Measurements from ENCODE around the gene PPEF1. TPM values are rescaled to one million over a fixed set of nuclear protein-coding genes. Genes with fewer than 3 reads are reported as not detected.
A peak's percentile ranks its signal among the peaks of the same experiment; 100 is the strongest.

The PPEF1 gene
- total and polyA plus RNA-seq, 2 of the 13 experiments (the other 11 are each of a cell fraction or from before 2014, with no cell fraction given), result not detected

DNA sequence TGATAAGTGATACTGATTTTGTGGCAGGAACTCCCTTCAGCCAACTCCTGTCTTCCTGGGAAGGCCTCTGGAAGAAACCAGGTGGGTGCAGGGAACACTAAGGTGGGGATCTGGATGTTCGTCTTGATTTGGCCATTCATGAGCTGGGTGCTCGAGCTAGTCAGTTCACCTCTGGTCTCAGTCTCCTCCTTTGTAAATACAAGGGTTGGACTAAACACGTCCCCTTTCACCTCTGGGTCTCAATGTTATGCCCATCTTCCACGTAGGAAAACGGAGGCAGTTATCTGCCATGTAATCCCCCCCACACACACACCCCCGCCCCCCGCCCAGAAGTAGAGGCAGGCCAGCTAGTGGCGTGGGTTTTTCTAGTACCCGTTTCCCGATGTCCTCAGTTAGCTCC, 31.4 kb upstream of the PPEF1 start:
- in situ Hi-C loops (cut with HindIII; ENCODE audit: extremely low pct_ligation_motif_present, low pct_unique_long_range_greater_than_20kb) (loop anchor here (10.0 kb wide), 1 partner anchor 251 kb away; the partner anchor contains the start of gene CDKL5), intact Hi-C loops (cut with micrococcal nuclease; ENCODE audit: unreplicated experiment) (loop anchor here (5.0 to 10.0 kb wide), 2 partner anchors 211 to 281 kb away; no protein-coding TSS in a partner anchor)
- FAIRE-seq (peak; percentile 40), DNase-seq (ENCODE audit: low spot score) (no peak), ATAC-seq (peak; percentile 32)
- no peak overlapping the region for H3K27ac ChIP-seq (ENCODE audit: extremely low read length, insufficient read depth, low read length)
- no peaks in the 10 kb centered on the region for H3K36me3 ChIP-seq (replicated peaks in 1 of 2; ENCODE audit: control insufficient read depth in 1 of 2, insufficient read depth in 2 of 2, low read length in 2 of 2)
- peaks cover 13% of the 10 kb centered on the region for H3K4me1 ChIP-seq (ENCODE audit: insufficient read depth, low read length)
- WGBS (ENCODE audit: low lambda C conversion rate), result 0% methylated on average over 3 of the region's 10 CpGs
- no peaks in the 10 kb centered on the region for H4K20me1 ChIP-seq (ENCODE audit: insufficient read depth, low read length)
- no peaks in the 10 kb centered on the region for H3K27me3 ChIP-seq (ENCODE audit: control insufficient read depth in 1 of 2, insufficient read depth in 2 of 2, low read length in 2 of 2)
- peak overlapping the region; percentile 50 to 78 (median 72) for H3K4me3 ChIP-seq (replicated peaks in 1 of 3; ENCODE audit: insufficient read depth in 1 of 3, low read depth in 2 of 3, low read length in 3 of 3)
- TF ChIP-seq BCL6 (CRISPR knock-in tag; IDR thresholded peaks at IDR 0.05), result no peak
- TF ChIP-seq ZNF629 (CRISPR knock-in tag; conservative IDR thresholded peaks at IDR 0.05), result peak; percentile 73
- no peak for TF ChIP-seq ZNF333 (CRISPR knock-in tag; IDR thresholded peaks at IDR 0.05; ENCODE audit: borderline replicate concordance)
- no peaks in the 10 kb centered on the region for H3K79me2 ChIP-seq (ENCODE audit: insufficient read depth, low read length)
- no peak overlapping the region for H2AFZ ChIP-seq (ENCODE audit: low read length)
- no TSS peak for BruUV-seq (replicated peaks)
- ChIA-PET POLR2A (interaction anchor here (0.8 kb wide), 1 partner anchor 45 kb away, joined by 4 read pairs; no protein-coding TSS in a partner anchor), CTCF (ENCODE audit: low intra/inter-chr PET ratio, low total read pairs) (interaction anchor here (1.1 kb wide), 1 partner anchor 59 kb away, joined by 3 read pairs; no protein-coding TSS in a partner anchor)
- H3K4me2 ChIP-seq (ENCODE audit: low read depth, low read length), result peak overlapping the region; percentile 88
- H3K9me3 ChIP-seq (ENCODE audit: low read length), result no peaks in the 10 kb centered on the region
- peak overlapping the region; percentile 46 for H3K9ac ChIP-seq (ENCODE audit: insufficient read depth, low read depth, low read length)

DNA sequence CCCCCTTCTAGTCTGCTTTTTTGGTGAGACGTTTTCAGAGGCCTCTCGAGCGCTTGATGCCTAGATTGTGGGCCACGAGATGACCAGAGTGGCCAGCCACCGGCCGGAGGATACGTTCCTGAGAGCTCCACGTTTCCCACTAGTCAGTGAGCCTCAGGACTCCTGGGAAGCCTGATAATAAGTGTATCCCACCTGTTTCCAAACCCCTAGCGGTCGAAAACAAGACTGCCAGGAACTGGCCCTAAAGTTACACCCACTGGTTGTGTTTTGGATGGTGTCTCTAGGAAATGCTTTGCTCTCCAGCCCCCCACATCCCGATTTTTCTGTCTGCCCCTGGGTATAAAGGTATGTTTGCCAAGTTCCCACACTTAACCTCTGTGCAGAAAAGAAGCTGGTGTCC, 31.0 kb upstream of the PPEF1 start:
- Histone ChIP-seq H3K9me3 (ENCODE audit: low read length) (no peaks in the 10 kb centered on the region), H3K4me2 (ENCODE audit: low read depth, low read length) (peak overlapping the region; percentile 88), H3K4me3 (replicated peaks in 1 of 3; ENCODE audit: insufficient read depth in 1 of 3, low read depth in 2 of 3, low read length in 3 of 3) (peak overlapping the region; percentile 50 to 78 (median 72)), H3K36me3 (replicated peaks in 1 of 2; ENCODE audit: control insufficient read depth in 1 of 2, insufficient read depth in 2 of 2, low read length in 2 of 2) (no peaks in the 10 kb centered on the region), H2AFZ (ENCODE audit: low read length) (no peak overlapping the region), H3K27me3 (ENCODE audit: control insufficient read depth in 1 of 2, insufficient read depth in 2 of 2, low read length in 2 of 2) (no peaks in the 10 kb centered on the region), H3K79me2 (ENCODE audit: insufficient read depth, low read length) (no peaks in the 10 kb centered on the region), H3K27ac (ENCODE audit: extremely low read length, insufficient read depth, low read length) (no peak overlapping the region), H3K9ac (ENCODE audit: insufficient read depth, low read depth, low read length) (peak overlapping the region; percentile 46), H3K4me1 (ENCODE audit: insufficient read depth, low read length) (peaks cover 13% of the 10 kb centered on the region), H4K20me1 (ENCODE audit: insufficient read depth, low read length) (no peaks in the 10 kb centered on the region)
- ChIA-PET CTCF (ENCODE audit: low intra/inter-chr PET ratio, low total read pairs) (interaction anchor here (1.1 kb wide), 1 partner anchor 59 kb away, joined by 3 read pairs; no protein-coding TSS in a partner anchor), POLR2A (interaction anchor here (0.8 kb wide), 1 partner anchor 45 kb away, joined by 4 read pairs; no protein-coding TSS in a partner anchor)
- intact Hi-C loops (cut with micrococcal nuclease; ENCODE audit: unreplicated experiment), result loop anchor here (5.0 to 10.0 kb wide), 2 partner anchors 211 to 282 kb away; no protein-coding TSS in a partner anchor
- FAIRE-seq (peak; percentile 87), ATAC-seq (peak; percentile 86), DNase-seq (ENCODE audit: low spot score) (peak; percentile 46)
- no TSS peak for BruUV-seq (replicated peaks)
- TF ChIP-seq STAG1 (CRISPR knock-in tag; IDR thresholded peaks at IDR 0.05) (peak; percentile 39), TRIM24 (CRISPR knock-in tag; IDR thresholded peaks at IDR 0.05) (no peak)
- TF ChIP-seq, protein P1, sequence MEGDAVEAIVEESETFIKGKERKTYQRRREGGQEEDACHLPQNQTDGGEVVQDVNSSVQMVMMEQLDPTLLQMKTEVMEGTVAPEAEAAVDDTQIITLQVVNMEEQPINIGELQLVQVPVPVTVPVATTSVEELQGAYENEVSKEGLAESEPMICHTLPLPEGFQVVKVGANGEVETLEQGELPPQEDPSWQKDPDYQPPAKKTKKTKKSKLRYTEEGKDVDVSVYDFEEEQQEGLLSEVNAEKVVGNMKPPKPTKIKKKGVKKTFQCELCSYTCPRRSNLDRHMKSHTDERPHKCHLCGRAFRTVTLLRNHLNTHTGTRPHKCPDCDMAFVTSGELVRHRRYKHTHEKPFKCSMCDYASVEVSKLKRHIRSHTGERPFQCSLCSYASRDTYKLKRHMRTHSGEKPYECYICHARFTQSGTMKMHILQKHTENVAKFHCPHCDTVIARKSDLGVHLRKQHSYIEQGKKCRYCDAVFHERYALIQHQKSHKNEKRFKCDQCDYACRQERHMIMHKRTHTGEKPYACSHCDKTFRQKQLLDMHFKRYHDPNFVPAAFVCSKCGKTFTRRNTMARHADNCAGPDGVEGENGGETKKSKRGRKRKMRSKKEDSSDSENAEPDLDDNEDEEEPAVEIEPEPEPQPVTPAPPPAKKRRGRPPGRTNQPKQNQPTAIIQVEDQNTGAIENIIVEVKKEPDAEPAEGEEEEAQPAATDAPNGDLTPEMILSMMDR (CRISPR knock-in tag; IDR thresholded peaks at IDR 0.05), result peak; percentile 59
- TF ChIP-seq, protein P2, sequence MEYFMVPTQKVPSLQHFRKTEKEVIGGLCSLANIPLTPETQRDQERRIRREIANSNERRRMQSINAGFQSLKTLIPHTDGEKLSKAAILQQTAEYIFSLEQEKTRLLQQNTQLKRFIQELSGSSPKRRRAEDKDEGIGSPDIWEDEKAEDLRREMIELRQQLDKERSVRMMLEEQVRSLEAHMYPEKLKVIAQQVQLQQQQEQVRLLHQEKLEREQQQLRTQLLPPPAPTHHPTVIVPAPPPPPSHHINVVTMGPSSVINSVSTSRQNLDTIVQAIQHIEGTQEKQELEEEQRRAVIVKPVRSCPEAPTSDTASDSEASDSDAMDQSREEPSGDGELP (IDR thresholded peaks at IDR 0.05; ENCODE audit: borderline replicate concordance, low read depth), result peak; percentile 32; the same call in 1 of the 2 replicates
- no CpG with 5 or more reads among the region's 11 CpGs for WGBS (ENCODE audit: low lambda C conversion rate)
- in situ Hi-C loops (cut with HindIII; ENCODE audit: extremely low pct_ligation_motif_present, low pct_unique_long_range_greater_than_20kb), result loop anchor here (10.0 kb wide), 1 partner anchor 252 kb away; the partner anchor contains the start of gene CDKL5

Data from HepG2 (cell line).